Measurements from ENCODE around the gene CNTN2.

CNTN2 gene

GRCh38 chr1:205042911-205043806 lies at the start of gene CNTN2:
TSS of gene CNTN2 (plus strand) at chr1:205043212. CDS start at chr1:205053186, 9,974 bp downstream.
- DNase-seq, result peak; percentile 33

GRCh38 chr1:204994086-204994862 lies 48.7 kb upstream of the CNTN2 start:
- no peak for DNase-seq

DNA sequence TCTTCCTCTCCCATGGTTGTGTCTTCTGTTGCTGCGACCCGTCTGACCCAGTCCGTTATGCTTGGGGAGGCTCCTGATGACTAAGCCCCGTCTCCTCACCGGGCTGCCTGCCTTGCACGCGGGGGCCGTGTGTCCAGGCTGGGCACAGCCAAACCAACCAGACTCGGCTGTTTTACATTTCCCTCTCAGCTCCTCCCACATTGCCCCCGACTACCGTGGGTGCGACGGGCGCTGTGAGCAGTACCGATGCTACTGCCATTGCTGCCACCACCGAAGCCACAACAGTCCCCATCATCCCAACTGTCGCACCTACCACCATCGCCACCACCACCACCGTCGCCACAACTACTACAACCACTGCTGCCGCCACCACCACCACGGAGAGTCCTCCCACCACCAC lies 46.0 kb upstream of the CNTN2 start:
- no peak for DNase-seq

DNA sequence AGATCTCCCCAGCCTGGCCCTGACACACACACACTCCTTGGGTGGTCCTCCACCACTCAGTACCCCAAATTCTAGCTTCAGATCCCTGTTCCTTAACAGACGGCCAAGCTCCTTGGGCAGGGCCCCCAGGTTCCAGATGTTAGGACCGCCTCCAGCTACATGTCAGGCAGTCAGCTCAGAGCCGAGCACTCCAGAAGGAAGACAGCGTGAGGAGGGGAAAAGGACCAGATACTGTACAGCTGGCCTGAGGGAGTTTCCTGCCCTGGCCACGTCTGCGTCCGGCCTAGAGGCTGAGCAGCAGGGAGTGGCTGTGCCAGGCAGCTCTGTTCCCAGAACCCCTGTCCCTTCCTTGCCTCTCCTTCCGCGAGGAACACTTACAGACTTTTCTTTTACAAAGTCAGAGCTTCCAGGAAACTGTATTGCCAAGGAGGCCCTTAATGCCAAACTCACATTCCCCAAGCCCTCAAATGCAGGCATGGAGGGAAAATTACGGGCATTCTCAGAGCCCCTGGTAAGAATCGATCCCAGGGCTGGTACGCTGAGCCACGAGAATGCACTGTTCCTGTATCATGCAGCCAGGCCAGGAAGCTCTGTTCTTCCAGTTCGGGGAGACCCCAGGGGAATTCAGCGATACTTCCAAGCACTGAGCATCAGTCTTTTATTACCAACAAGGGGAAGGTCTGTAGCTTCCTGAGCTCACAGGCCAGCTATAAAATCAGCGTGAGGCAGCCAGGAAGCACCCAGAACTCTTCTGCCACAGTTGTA lies 45.2 kb upstream of the CNTN2 start:
- DNase-seq, result no peak

DNA sequence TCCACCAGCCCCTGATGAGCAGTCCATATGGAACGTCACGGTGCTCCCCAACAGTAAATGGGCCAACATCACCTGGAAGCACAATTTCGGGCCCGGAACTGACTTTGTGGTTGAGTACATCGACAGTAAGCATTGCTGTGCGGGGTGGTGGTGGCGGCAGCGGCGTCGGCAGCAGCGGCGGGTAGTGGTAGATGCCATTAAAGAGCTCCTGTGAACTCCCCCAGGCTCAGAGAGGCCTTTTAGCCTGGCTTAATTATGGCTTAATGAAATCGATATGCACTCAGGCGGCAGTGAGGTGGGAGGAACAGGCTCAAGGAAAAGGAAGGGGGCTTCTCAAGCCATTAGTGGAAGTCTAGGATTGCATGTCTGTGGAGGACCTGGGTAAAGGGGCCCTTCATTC lies 41.9 kb upstream of the CNTN2 start:
- DNase-seq, result no peak

DNA sequence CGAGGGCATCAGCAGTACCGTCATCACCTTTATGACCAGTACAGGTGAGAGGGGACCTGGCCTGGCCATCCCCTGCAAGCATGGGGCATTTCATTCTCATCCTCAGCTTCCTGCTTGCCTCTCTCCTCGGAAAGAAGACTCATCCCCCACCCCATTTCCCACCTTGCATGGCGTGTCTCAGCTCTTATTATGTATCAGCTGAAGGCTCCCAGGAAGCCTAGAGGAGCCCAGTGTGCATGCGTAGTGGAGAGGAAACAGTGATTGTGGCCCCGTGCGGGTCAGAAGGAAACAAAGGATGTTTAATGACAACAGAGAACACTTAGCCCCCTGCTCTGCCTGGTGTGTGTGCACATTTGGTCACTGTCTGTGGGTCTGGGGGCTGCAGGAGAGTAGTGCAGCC lies 40.3 kb upstream of the CNTN2 start:
- DNase-seq, result no peak

GRCh38 chr1:205003358-205004131 lies 39.5 kb upstream of the CNTN2 start:
- no peak for DNase-seq

GRCh38 chr1:205004351-205004750 lies 38.7 kb upstream of the CNTN2 start:
- DNase-seq, result no peak

GRCh38 chr1:205008896-205009295 lies 34.1 kb upstream of the CNTN2 start:
- DNase-seq, result no peak

DNA sequence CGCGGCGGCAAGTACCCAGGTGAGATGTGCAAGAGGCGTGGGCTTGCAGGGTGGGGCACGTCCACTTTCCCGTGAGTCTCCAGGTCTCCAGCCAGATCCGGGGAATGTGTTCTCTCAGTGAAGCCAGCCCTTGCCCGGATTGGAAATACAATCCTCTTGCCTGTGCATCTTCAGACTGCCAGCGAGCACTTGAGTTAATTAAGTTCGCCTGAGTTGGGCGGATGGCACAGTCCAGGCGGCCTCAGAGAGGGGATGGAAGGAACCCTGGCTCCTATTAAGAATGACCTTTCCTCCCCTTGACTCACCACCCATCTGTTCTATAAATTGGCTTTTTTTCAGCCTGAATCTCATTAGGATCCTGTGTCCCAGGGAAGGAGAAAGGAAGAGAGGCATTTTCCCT lies 33.3 kb upstream of the CNTN2 start:
- peak; percentile 45 for DNase-seq

- peak; percentile 70 for DNase-seq
These were observed 30.4 kb upstream of the CNTN2 start for GRCh38 chr1:205012391-205013140.

DNA sequence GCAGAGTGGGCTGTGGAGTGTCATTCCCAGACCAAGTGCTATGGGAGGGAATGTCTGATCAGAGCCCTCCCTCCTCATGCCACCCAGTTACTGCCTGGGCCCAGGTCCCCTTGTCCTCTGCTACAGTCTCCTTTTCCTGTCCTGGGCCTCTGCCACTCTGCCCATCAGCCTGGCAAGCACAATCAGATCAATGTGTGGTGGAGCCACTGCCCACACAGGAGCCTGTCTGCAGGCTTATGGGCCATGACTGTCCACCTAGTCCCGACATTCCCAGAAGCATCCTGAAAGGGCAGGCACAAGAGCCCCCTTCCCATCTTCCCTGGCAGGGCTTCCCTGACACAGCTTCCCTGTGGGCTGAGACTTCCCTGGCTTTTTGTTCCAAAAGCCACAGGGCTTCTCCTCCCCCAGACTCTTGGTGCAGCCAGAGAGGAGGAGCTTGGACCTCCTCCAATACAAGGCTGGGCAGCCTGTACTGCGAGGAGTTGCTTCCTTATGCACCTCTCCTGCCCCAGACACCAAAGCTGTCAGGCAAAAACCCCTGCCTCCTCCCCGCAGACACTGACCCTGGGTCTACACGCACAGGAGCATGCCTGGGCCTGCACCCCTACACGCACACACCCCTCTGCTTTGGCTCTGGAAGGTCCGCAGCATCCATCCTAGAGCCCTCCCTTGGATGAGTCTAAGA lies 29.2 kb upstream of the CNTN2 start:
- peak; percentile 55 for DNase-seq

GRCh38 chr1:205014783-205015182 lies 28.2 kb upstream of the CNTN2 start:
- no peak for DNase-seq

GRCh38 chr1:205015241-205015640 lies 27.8 kb upstream of the CNTN2 start:
- no peak for DNase-seq

DNA sequence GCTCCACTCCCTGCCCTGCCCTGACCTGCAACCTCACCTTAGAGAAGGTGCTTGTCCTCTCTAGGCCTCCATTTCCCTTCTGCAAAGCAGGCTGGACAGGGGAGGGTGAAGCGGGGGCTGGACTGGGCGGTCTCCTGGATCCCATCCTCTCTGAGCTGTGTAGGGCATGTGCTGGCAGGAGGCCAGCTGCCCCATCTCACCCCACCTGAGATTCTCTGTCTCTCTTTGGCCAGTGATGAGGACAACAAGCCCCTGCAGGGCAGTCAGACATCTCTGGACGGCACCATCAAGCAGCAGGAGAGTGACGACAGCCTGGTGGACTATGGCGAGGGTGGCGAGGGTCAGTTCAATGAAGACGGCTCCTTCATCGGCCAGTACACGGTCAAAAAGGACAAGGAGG lies 26.9 kb upstream of the CNTN2 start:
- no peak for DNase-seq

DNA sequence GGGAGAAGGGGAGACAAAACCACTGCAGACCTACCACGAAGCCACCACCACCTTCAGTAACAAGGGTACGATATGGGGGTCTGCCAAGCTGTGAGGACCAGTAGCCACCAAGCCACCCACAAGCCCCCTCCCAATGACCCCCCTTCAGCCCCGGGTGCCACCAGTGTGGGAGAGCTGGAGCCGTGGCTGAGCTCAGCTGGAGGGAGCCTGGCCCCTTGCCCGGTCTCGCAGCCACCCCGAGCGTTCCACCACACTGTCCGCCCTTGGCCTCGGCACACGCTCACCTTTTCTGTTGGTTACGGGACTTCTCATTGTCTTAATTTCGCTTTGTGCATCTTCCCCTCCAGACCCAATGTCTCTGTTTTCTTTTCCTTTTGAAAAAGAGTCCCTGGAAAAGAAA lies 26.4 kb upstream of the CNTN2 start:
- no peak for DNase-seq

DNA sequence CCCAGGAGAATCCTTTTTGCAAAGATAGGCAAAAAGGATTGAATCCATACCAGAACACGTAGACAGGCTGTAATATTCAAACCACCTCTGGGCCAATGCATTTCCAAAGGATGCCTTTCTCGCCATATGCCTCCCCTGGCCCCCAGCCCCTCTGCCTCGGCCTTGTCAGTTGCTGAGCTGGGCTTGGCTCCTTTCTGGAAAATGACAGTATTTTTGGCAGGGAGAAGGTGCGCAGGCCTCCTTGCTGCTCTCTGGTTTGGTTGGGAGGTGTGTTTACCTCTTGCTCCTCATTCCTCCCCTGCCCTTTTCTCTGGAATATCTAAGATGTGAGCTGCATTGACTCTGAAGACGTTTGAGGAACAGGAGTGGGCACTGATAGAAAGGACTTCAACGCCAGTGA lies 26.0 kb upstream of the CNTN2 start:
- DNase-seq, result no peak

DNA sequence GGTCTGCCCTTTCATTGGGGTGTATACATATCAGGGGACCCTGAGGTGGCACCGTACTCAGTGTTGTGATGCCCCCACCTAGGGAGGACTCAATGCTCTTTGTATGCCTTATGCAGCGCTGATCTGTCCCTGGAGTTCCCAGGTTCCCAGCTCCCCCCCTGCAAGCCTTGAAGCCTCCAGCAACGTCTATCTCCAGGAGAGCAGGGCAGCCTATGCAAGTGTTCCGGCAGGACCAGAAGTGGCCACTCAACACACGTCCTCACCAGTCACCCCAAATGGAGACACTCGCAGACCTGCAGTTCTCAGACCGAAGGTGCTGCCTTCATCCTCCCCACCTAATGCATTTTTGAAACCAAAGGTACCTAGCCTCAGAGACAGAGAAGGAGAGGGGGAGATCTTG lies 25.2 kb upstream of the CNTN2 start:
- no peak for DNase-seq

DNA sequence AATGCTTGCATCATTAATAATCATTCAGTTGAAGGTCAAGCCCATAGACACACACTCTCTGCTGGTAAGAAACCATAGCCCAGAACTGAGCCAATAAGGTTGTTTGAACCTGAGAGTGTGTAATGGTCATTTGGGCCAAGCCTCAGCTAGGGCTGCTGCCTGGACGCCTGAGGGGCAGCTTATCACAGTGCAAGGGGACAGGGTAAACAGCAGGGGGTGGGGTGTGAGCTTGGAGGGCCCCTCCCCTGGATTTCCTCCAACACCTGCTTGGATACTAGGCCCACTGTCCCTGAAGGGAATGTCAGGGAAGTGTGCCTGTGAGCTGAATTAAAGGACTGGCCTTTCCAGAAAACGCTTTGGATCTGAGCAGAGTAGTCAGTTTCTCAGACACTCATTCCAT lies 24.6 kb upstream of the CNTN2 start:
- no peak for DNase-seq

- no peak for DNase-seq
These were observed 22.5 kb upstream of the CNTN2 start for GRCh38 chr1:205020466-205020865.

GRCh38 chr1:205024679-205025078 lies 18.3 kb upstream of the CNTN2 start:
- DNase-seq, result no peak
